Measurements from ENCODE around the gene DNAH1.

The DNAH1 gene

DNA sequence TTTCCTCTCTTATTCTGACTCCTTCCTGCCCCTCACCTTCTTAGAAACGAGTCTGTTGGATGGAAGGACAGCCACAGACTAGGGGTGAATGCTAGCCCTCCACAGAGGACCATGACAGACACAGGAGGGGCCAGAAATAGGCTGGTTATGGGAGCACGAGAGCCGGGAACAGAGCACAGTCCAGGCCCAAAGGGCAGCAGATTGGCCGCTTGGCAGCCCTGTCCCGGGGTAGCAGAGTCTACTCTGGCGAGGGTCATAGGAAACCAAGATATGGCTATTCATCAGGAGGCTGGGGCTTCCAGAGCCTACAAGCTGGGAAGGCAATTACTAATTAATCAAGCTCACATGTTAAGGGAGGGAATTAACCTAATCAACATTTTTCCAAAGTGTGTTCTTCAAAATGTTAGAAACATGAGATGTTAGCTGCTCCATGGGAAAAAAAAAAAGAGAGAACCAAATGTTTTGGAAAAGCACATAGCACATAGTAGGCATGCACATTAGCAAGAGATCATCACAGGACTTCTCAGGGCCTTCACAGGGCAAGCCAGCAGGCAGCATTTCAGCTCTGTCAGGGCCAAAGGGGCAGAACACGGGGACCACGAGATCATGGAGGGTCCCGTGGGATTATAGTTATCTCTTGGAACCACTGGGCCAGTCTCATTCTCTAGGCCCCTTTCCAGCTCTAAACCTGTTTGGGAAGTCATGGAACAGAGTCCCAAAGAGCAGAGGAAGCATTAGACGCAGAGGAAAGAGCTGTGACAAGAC, 115.5 kb downstream of the DNAH1 start:
- TF ChIP-seq, protein P1, sequence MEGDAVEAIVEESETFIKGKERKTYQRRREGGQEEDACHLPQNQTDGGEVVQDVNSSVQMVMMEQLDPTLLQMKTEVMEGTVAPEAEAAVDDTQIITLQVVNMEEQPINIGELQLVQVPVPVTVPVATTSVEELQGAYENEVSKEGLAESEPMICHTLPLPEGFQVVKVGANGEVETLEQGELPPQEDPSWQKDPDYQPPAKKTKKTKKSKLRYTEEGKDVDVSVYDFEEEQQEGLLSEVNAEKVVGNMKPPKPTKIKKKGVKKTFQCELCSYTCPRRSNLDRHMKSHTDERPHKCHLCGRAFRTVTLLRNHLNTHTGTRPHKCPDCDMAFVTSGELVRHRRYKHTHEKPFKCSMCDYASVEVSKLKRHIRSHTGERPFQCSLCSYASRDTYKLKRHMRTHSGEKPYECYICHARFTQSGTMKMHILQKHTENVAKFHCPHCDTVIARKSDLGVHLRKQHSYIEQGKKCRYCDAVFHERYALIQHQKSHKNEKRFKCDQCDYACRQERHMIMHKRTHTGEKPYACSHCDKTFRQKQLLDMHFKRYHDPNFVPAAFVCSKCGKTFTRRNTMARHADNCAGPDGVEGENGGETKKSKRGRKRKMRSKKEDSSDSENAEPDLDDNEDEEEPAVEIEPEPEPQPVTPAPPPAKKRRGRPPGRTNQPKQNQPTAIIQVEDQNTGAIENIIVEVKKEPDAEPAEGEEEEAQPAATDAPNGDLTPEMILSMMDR (conservative IDR thresholded peaks at IDR 0.05; ENCODE audit: low read length) = no peak
- DNase-seq (ENCODE audit: low read depth) = no peak
- H3K4me3 ChIP-seq (ENCODE audit: low read length) = no peak overlapping the region

DNA sequence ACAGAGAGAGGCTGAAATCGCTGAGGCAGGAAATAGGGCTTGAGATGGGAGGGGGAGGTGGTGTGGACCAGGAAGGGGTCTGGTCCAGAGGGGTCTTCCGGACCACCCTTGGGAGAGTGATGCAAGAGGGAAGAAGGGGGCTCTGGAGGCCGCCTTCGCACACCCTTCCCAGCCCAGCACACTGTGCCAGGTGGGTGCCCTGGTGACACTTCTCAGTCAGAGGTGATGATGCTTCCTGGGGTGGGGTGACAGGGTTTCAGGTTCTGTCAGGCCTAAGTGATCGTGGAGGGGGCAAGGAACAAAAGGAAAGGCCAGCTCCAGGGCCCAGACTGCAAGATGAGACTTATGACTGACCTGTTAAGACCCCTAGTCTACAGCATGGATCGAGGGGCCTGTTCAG, 116.1 kb downstream of the DNAH1 start:
- no peak for DNase-seq (ENCODE audit: low read depth)
- no peak overlapping the region for H3K4me3 ChIP-seq (ENCODE audit: low read length)
- TF ChIP-seq, protein P1 (conservative IDR thresholded peaks at IDR 0.05; ENCODE audit: low read length) = no peak

DNA sequence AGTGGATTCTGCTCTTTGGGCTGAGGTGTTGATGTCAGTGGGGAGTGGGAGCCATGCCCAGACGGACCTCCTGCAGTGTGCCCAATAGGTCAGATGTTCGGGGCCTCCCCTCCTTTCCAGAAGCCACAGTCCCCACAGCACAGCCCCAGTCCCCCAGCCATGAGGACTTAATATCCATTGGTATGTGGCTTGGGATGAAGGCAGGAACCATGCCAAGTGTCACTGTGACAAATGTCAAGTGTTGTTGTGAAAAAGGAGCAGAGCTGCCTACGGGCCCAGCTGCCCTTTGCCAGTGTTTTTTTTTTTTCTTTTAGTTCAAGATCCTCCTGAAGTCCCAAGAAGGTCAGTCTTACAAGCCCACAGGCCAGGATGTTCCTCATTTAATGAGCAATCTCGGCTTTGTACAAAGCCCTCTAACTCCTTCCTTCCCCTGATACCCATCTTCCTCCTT, 116.6 kb downstream of the DNAH1 start:
- no peak overlapping the region for H3K4me3 ChIP-seq (ENCODE audit: low read length)
- TF ChIP-seq, protein P1 (conservative IDR thresholded peaks at IDR 0.05; ENCODE audit: low read length) = no peak
- DNase-seq (ENCODE audit: low read depth) = no peak

DNA sequence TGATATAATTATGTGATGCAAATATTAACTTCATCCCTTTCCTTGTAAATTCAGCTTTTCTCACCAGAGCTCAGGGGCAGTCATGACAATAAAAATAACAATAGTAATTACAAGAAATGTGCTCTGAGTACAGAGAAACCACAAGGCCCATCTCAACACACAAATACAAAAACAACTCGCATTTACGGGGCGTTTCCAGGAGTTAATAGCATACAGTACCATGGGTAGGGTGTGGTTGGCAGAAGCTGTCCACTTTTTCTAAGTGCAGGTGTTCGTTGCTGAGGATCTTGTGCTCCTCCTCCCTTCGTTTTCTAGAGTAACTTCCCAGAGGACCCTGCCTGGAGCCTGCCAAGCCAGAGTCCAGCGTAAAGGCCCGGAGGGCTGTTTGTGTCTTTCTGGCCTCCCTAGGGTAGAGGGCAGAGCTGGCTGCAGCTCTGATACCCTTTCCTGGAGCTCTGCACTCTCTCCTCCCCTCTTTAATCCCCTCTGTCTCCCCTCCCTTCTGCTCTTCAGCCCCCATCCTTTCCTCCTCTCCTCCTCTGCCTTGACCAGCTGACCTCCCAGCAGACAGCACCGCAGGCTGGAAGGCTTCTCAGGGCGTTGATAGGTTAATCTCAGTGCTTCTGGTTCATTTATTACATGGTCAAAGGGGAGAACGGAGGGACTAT, 117.3 kb downstream of the DNAH1 start:
- no peak for DNase-seq (ENCODE audit: low read depth)
- TF ChIP-seq, protein P1 (conservative IDR thresholded peaks at IDR 0.05; ENCODE audit: low read length) = no peak
- H3K4me3 ChIP-seq (ENCODE audit: low read length) = no peak overlapping the region

DNA sequence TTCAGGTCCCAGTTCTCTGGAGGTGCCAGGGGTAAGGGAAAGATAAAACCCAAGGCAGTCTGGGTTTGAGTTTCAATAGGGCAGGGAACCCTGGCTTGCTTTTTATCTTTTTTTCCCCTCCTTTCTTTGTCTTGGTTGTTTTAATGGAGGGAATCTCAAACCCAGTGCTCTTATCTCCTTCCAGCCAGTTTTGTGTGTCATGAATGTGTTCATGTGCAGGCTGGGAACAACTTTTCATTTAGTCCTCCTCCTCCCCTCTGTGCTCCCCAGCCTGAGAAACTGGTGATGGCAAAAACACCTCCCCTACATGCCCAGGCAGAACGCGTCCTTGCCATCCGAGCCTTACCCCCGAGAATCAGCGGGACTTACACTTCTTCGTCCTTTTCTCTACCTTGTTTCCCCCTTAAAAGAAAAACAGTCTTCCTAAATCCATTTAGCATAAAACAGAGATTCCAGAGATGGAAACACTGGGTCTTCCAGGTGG, 117.9 kb downstream of the DNAH1 start:
- TF ChIP-seq, protein P1 (conservative IDR thresholded peaks at IDR 0.05; ENCODE audit: low read length) = no peak
- DNase-seq (ENCODE audit: low read depth) = no peak
- H3K4me3 ChIP-seq (ENCODE audit: low read length) = no peak overlapping the region

DNA sequence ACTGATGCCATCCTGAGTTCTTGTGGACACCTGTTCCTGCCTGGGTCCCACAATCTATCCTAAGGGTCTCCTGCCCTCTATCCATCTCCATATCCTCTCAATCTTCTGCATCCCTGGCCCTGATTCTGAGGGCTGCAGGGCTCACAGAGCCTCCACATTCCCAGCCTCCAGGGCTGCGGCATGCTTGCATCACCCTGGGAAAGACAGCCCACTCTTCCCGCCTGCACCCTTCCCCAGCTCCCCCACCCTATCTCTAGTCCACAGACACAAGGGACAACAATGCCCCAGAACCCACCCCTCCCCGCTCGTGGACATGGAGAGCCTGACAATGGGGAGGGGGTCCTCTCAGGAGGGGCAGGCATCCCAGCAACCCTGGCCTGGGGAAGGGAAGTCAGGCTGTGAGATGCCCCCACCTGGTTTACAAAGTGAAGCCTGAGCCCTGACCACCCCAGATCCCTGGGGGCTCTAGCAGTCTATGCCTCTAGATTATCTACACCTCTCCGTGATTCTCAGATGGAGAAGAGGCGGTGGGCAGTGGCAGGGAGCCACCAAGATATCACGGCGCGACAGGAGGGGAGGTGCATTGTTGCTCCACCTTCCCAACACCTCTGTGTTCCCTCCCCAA, 118.5 kb downstream of the DNAH1 start:
- DNase-seq (ENCODE audit: low read depth) = no peak
- TF ChIP-seq, protein P1 (conservative IDR thresholded peaks at IDR 0.05; ENCODE audit: low read length) = no peak
- H3K4me3 ChIP-seq (ENCODE audit: low read length) = no peak overlapping the region
